Lung (tissue), 12 donors: Measurements from ENCODE around the gene OR51V1. TPM values are rescaled to one million over a fixed set of nuclear protein-coding genes. Genes with fewer than 3 reads are reported as not detected.

Source experiments
- ATAC-seq: fragments of 200-7000 bp; cut with Tn5 transposase; one replicate; pipeline ENCODE4 v1.9.1; 2020; ENCODE audit warnings: moderate number of reproducible peaks; ENCODE audit not compliant: insufficient read depth, low FRiP score
- DNase-seq, 3 donors: peaks; one replicate each; pipeline ENCODE4 v3.0.0-alpha.2; 2013 to 2017
- H3K27ac ChIP-seq, 2 donors: one replicate each; pipeline ENCODE4 v1.5.1; 2013; ENCODE audit warnings: mild to moderate bottlenecking in 2 of 2, moderate library complexity in 2 of 2, control low read depth in 1 of 2, inconsistent platforms in 1 of 2, low read depth in 1 of 2, low read length in 1 of 2
- H3K27me3 ChIP-seq, 3 donors: one replicate each; pipeline ENCODE4 v1.5.1; 2013; ENCODE audit warnings: low read length in 2 of 3; ENCODE audit not compliant: control insufficient read depth in 3 of 3, insufficient read depth in 3 of 3
- H3K36me3 ChIP-seq, 4 donors: one replicate each; pipeline ENCODE4 v1.5.1; 2013; ENCODE audit warnings: low read length in 4 of 4, mild to moderate bottlenecking in 1 of 4, moderate library complexity in 1 of 4; ENCODE audit not compliant: control insufficient read depth in 4 of 4, insufficient read depth in 4 of 4
- H3K4me1 ChIP-seq, 5 donors: one replicate each; pipeline ENCODE4 v1.5.1; 2013; ENCODE audit warnings: low read length in 5 of 5, mild to moderate bottlenecking in 2 of 5, moderate library complexity in 1 of 5; ENCODE audit not compliant: control insufficient read depth in 5 of 5, insufficient read depth in 5 of 5
- H3K4me3 ChIP-seq: one replicate; pipeline ENCODE4 v1.5.1; 2013; ENCODE audit warnings: mild to moderate bottlenecking, control low read depth, moderate library complexity
- H3K9ac ChIP-seq, 2 donors: one replicate each; pipeline ENCODE4 v1.5.1; 2013; ENCODE audit warnings: low read length in 2 of 2, control low read depth in 1 of 2; ENCODE audit not compliant: insufficient read depth in 1 of 2
- H3K9me3 ChIP-seq, 4 donors: one replicate each; pipeline ENCODE4 v1.5.1; 2013; ENCODE audit warnings: low read length in 3 of 4, mild to moderate bottlenecking in 1 of 4, moderate library complexity in 1 of 4; ENCODE audit not compliant: control insufficient read depth in 4 of 4, insufficient read depth in 3 of 4
- WGBS, 2 donors: extraction: QIAGEN DNeasy Blood & Tissue Kit; methylation state at CpG; one replicate each; pipeline ENCODE4 v1.1.7; 2013; 5-methylcytosine and 5-hydroxymethylcytosine counted together
- polyA plus RNA-seq, 2 donors: library from polyadenylated mRNA; stranded (reverse); fragments of 200-250 nt; gene quantifications; one replicate each; pipeline ENCODE4 v1.2.1, GENCODE V29; 2013
- total RNA-seq, 2 donors: library from RNA; depleted of rRNA in 1 of 2; stranded (reverse); fragments of >200 nt in 1 of 2; gene quantifications; one replicate each; pipeline ENCODE4 v1.2.1, GENCODE V29; 2014 to 2021
- TF ChIP-seq, protein P1 (sequence below): IDR thresholded peaks from 2 replicates; pipeline ENCODE4 v1.5.1; 2012; ENCODE audit warnings: mild to moderate bottlenecking; ENCODE audit errors: control extremely low read depth, extremely low read depth
- donor health status: control.
- donor health status: control.
- donor health status: Bipolar disorder and iron deficiency.
- donor health status: healthy.
- donor health status: DM: yes; HTN: yes; CAD: no.

OR51V1 gene
- total and polyA plus RNA-seq, 4 donors: not detected

DNA sequence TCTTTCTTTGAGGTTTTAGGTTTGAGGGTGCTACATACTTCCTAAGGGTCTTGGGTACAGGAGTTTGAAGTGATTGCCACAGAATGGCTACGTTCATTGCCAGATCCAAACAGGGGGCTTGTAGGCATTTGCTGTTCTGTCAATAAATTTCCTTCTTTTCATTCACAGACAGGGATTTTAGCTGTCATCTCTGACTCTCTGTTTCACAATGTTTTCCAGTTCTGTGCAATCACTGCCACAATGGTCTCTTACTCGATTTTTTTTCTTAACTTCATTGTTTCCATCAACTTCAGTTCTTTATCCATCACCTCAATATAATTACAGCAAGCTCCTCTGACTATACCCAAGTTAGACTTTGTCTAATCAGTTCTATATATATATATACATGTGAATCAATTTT, 40.0 kb upstream of the OR51V1 start:
- Histone ChIP-seq H3K27me3 (peaks cover 0 to 4% (median 0%) of the 10 kb centered on the region in 3 donors), H3K9me3 (no peaks in the 10 kb centered on the region), H3K4me3 (no peak overlapping the region), H3K4me1 (no peaks in the 10 kb centered on the region), H3K9ac (no peak overlapping the region), H3K27ac (no peak overlapping the region), H3K36me3 (no peaks in the 10 kb centered on the region)
- WGBS, 2 donors: 66 to 75% methylated on average over 2 of the region's 2 CpGs
- TF ChIP-seq, protein P1, sequence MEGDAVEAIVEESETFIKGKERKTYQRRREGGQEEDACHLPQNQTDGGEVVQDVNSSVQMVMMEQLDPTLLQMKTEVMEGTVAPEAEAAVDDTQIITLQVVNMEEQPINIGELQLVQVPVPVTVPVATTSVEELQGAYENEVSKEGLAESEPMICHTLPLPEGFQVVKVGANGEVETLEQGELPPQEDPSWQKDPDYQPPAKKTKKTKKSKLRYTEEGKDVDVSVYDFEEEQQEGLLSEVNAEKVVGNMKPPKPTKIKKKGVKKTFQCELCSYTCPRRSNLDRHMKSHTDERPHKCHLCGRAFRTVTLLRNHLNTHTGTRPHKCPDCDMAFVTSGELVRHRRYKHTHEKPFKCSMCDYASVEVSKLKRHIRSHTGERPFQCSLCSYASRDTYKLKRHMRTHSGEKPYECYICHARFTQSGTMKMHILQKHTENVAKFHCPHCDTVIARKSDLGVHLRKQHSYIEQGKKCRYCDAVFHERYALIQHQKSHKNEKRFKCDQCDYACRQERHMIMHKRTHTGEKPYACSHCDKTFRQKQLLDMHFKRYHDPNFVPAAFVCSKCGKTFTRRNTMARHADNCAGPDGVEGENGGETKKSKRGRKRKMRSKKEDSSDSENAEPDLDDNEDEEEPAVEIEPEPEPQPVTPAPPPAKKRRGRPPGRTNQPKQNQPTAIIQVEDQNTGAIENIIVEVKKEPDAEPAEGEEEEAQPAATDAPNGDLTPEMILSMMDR: no peak
- DNase-seq (no peak), ATAC-seq (no peak)

DNA sequence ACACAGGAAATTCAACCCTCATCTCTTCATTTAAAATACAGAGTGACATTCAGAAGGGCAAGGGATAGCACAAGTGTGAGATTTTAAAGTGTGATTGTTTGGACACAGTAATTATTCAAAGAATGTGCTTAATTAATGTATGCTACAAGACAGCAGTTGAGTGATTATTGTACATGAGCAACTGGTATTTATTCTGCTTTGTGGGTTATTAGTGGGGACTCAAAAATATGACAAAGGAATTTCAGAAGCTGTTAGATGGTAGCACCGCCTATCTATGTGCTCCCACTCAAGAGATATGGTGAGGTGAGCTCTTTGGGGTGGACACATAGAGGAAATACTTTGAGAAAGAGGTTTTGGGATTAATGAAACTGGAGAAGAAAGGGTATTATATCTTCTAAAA, 39.6 kb upstream of the OR51V1 start:
- Histone ChIP-seq H3K4me3 (no peak overlapping the region), H3K4me1 (no peaks in the 10 kb centered on the region), H3K27ac (no peak overlapping the region), H3K9me3 (no peaks in the 10 kb centered on the region), H3K27me3 (peaks cover 0 to 4% (median 0%) of the 10 kb centered on the region in 3 donors), H3K36me3 (no peaks in the 10 kb centered on the region), H3K9ac (no peak overlapping the region)
- WGBS, 2 donors: 76 to 97% methylated on average over 1 of the region's 1 CpG
- TF ChIP-seq, protein P1: no peak
- DNase-seq (no peak), ATAC-seq (no peak)

DNA sequence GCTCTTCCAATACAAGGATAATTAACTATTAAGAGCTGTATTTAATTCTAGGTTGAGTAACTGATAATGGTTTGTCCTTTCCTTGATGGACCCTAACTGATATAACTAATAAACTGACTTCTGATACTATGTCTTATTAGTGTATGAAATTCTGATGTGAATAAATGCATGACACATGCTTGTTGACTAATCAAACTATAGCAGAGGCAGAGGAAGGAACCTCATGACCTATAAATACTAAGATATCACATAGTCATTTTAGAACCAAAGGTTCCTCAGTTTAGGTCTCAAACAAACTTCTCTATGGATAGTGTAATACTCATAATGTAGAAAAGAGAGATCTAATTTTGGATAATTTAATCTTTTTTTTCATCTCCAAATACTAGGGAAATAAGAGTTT, 38.6 kb upstream of the OR51V1 start:
- Histone ChIP-seq H3K27ac (no peak overlapping the region), H3K9ac (no peak overlapping the region), H3K4me1 (no peaks in the 10 kb centered on the region), H3K9me3 (no peaks in the 10 kb centered on the region), H3K27me3 (peaks cover 0 to 4% (median 0%) of the 10 kb centered on the region in 3 donors), H3K4me3 (no peak overlapping the region), H3K36me3 (no peaks in the 10 kb centered on the region)
- ATAC-seq: no peak
- TF ChIP-seq, protein P1: no peak
- DNase-seq: no peak

DNA sequence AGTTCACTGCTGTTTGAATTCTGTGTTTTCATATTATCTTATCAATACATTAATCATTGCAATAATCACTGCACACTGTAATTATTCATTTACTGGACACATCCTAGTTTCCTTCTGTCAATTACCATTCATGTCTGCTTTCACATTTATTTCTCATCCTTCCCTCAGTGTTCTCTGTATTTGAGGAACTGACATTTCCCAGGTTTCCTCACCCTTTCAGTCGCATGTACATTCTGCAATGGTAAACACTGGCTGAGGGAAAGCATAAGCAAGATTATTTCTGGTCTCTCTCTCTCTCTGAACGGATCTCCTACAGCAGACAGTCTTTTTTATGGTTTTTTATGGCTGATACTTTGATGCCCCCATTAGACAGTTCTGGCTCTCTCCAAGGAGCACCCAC, 38.0 kb upstream of the OR51V1 start:
- Histone ChIP-seq H3K9ac (no peak overlapping the region), H3K4me3 (no peak overlapping the region), H3K27ac (no peak overlapping the region), H3K4me1 (no peaks in the 10 kb centered on the region), H3K27me3 (peaks cover 0 to 4% (median 0%) of the 10 kb centered on the region in 3 donors), H3K9me3 (no peaks in the 10 kb centered on the region), H3K36me3 (no peaks in the 10 kb centered on the region)
- WGBS, 2 donors: 40 to 45% methylated on average over 2 of the region's 2 CpGs
- no peak for ATAC-seq
- TF ChIP-seq, protein P1: no peak
- no peak for DNase-seq
